ENCODE data around the gene NEK4. TPM values are rescaled to one million over a fixed set of nuclear protein-coding genes. Genes with fewer than 3 reads are reported as not detected.
"Not testable (repeated sequence)": the region's sequence is repeated elsewhere in the genome, so short reads cannot be mapped to it uniquely, and the experiment has no call there.

The NEK4 gene
- total RNA-seq, 1 donor from 2014 or later: 20.4 TPM

GRCh38 chr3:52689151-52689550 lies 81.6 kb downstream of the NEK4 start:
- intact Hi-C loops (cut with DNase I): loop anchor here (5.0 kb wide), 1 partner anchor 232 kb away; the partner anchor contains the start of gene NISCH
- ATAC-seq (no peak), DNase-seq (ENCODE audit: missing footprints) (no peak)

- DNase-seq (ENCODE audit: missing footprints) (no peak), ATAC-seq (no peak)
- intact Hi-C loops (cut with DNase I): loop anchor here (5.0 kb wide), 1 partner anchor 231 kb away; the partner anchor contains the start of gene NISCH
Observed at GRCh38 chr3:52688266-52688665, 82.5 kb downstream of the NEK4 start.

DNA sequence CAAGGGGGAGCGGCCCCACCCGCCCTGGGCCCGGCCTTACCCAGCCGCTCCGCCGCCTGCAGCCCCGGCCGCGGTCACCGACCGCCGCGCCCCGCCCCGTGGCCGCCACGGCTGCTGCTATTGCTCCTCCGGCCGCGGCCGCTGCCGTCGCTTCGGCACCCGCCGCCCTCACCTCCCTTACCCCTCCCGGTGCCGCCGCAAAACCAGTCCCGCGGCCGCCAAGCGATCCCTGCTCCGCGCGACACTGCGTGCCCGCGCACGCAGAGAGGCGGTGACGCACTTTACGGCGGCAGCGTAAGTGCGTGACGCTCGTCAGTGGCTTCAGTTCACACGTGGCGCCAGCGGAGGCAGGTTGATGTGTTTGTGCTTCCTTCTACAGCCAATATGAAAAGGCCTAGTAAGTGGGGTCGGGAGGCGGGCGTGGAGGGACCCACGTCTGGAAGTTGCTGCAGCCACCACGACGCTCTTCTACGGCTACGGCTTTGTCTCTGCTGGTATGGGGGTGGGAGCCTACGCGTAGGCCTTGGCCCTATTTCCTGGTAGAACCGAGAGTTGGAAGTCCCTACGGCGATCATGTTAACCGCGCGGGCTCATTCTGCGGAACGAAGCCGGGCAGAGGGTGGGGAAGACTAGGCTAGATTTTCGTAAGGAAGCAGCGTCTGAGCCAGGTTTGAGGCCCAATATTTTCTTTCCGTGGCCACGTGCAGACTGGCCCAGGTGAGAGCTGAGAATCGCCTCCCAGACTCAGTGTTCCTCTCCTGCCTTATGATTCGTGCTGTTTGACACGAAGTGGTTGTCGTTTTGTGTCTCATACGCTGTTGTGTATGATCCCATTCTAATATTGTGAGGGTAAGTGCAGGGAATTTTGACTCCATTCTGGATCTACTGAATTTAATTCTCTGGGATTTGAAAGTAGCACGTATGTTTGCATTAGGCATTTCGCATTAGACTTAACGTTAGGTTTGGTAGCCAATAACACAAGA lies 84.7 kb downstream of the NEK4 start, which contains the start of the genes GNL3 and PBRM1:
Gene GNL3, plus strand, starts transcription at position 324 of the 983 bp plus-strand sequence. Its CDS starts 61 bp downstream, at position 385.
Gene PBRM1, minus strand, starts transcription at position 205 of the 983 bp plus-strand sequence.
- DNase-seq (ENCODE audit: missing footprints): peak; percentile 97
- intact Hi-C loops (cut with DNase I): loop anchor here (2.0 to 5.0 kb wide), 2 partner anchors 19 to 229 kb away; partner anchors contain the start of genes GLT8D1 and NISCH
- peak; percentile 91 for ATAC-seq

GRCh38 chr3:52685285-52685708 lies 85.4 kb downstream of the NEK4 start:
- intact Hi-C loops (cut with DNase I): loop anchor here (5.0 kb wide), 1 partner anchor 228 kb away; the partner anchor contains the start of gene NISCH
- peak; percentile 93 for ATAC-seq
- DNase-seq (ENCODE audit: missing footprints): peak; percentile 88

- no peak for ATAC-seq
- intact Hi-C loops (cut with DNase I): loop anchor here (5.0 kb wide), 1 partner anchor 212 kb away; no protein-coding TSS in a partner anchor
Observed at GRCh38 chr3:52684184-52684583, 86.6 kb downstream of the NEK4 start.

GRCh38 chr3:52683611-52684010 lies 87.1 kb downstream of the NEK4 start:
- DNase-seq (ENCODE audit: missing footprints) (no peak), ATAC-seq (no peak)
- intact Hi-C loops (cut with DNase I): loop anchor here (5.0 kb wide), 1 partner anchor 211 kb away; no protein-coding TSS in a partner anchor

More at GRCh38 chr3:52684184-52684583, 86.6 kb downstream of the NEK4 start:
- no peak for DNase-seq (ENCODE audit: missing footprints)

- intact Hi-C loops (cut with DNase I): loop anchor here (5.0 kb wide), 1 partner anchor 210 kb away; no protein-coding TSS in a partner anchor
- DNase-seq (ENCODE audit: missing footprints): no peak
- no peak for ATAC-seq
Observed at GRCh38 chr3:52682016-52682415, 88.7 kb downstream of the NEK4 start.

DNA sequence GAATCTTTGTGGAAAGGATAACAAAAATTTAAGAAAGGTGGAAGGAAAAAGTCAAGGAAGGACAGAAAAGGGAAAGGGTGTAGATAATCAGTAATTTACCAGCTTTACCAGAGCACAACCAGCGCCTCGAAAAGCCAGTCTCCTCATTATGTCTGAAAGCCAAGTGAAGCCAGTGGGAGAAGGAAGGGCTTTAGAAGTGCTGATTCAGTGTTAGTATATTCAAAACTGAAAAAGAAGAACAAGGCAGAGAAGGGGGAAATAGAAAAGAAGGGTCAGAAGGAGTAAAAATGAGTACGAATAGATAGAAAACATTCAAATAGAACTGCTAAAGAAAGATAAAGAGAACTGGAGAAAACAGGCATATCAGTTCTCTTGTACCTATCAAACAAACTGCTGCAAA lies 89.1 kb downstream of the NEK4 start:
- no peak for ATAC-seq
- no peak for DNase-seq (ENCODE audit: missing footprints)
- intact Hi-C loops (cut with DNase I): loop anchor here (5.0 kb wide), 1 partner anchor 209 kb away; no protein-coding TSS in a partner anchor

DNA sequence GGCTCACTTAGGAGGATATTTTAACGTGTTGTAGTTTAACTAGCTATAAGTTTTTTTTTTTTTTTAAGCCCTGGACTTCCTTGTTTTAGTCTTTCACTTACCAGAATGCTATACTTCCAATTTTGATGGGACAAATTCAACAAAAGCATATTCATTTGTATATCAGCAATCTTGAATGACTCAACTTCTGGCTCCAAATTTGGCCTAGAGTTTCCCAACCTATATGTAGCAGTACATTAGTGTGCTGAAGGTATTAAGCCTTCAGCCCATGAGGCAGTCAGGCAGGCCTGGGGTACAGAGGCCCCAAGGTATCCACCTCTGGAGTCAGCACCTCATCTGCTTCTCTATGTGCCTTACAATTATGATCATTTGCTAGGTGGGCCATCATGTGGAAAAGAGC lies 90.9 kb downstream of the NEK4 start:
- no peak for ATAC-seq
- intact Hi-C loops (cut with DNase I): loop anchor here (5.0 kb wide), 1 partner anchor 208 kb away; no protein-coding TSS in a partner anchor
- no peak for DNase-seq (ENCODE audit: missing footprints)

GRCh38 chr3:52679199-52679538 lies 91.6 kb downstream of the NEK4 start:
- no peak for ATAC-seq
- intact Hi-C loops (cut with DNase I): no loop called here
- DNase-seq (ENCODE audit: missing footprints): no peak

DNA sequence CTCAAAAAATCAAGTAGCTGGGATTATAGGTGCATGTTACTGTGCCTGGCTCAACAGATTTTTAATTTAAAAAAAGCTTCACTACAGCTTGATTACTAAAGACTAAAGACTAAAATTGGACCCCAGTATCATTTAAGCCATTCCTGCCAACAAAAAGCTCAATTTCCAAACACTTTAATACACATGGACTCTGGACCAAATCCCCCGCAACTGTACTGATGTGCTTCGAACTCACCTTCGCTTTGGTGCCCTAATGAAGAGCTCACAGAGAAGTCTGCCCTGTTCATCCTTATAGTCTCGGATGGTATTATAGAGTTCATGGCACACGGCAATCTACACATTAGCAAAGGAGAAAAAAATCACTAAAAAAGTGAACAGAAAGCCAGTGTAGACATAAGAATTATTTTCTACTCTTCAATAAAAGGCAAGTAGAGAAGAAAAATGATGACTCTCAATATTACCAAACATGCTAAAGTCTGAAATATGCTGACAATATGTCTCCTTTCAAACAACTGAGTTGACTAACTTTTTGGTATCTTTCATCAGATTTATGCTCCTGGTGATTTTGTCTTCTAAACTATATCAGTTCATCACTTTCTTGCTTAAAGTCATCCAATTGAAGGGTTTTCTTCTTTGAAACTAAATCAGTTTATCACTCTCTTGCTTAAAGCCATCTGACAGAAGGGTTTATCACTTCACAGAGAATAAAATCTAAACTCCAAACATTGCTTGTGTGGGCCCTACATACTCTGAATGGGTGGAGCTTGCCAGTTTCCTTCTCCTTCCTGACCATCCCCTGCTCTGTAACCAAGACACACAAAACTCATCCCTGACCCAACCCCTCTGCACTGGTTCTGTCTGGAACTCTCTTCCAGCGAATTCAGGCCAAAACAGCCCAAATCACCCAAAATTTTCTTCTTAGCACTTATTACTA lies 92.2 kb downstream of the NEK4 start:
- DNase-seq (ENCODE audit: missing footprints): no peak
- ATAC-seq: no peak
- intact Hi-C loops (cut with DNase I): no loop called here

DNA sequence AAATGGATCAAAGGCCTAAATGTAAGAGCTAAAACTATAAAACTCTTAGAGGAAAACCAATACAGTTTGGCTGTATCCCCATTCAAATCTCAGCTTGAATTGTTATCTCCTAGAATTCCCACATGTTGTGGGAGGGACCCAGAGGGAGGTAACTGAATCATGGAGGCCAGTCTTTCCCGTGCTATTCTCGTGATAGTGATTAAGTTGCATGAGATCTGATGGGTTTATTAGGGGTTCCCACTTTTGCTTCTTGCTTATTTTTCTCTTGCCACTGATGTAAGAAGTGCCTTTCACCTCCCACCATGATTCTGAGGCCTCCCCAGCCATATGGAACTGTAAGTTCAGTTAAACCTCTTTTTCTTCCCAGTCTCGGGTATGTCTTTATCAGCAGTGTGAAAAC lies 94.5 kb downstream of the NEK4 start:
- DNase-seq (ENCODE audit: missing footprints); intact Hi-C loops (cut with DNase I); ATAC-seq: not testable (repeated sequence)

DNA sequence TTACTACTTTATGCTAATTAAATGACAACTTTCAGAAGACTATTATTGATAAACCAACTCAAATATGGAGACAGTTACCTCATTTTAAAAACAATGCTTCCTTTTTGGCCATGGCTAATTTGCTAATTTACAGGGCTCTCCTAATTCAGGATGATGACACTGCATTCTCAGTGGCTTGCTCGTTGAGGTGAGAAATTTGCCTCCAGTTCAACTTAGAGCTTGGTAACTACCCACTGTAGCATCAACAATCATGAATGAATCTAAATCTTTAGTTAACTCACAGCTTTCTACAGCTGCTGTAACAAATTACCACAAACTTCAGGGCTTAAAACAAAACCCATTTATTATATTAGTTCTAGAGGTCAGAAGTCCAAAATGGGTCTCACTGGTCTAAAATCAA lies 99.1 kb downstream of the NEK4 start:
- no peak for DNase-seq (ENCODE audit: missing footprints)
- intact Hi-C loops (cut with DNase I): no loop called here
- no peak for ATAC-seq

DNA sequence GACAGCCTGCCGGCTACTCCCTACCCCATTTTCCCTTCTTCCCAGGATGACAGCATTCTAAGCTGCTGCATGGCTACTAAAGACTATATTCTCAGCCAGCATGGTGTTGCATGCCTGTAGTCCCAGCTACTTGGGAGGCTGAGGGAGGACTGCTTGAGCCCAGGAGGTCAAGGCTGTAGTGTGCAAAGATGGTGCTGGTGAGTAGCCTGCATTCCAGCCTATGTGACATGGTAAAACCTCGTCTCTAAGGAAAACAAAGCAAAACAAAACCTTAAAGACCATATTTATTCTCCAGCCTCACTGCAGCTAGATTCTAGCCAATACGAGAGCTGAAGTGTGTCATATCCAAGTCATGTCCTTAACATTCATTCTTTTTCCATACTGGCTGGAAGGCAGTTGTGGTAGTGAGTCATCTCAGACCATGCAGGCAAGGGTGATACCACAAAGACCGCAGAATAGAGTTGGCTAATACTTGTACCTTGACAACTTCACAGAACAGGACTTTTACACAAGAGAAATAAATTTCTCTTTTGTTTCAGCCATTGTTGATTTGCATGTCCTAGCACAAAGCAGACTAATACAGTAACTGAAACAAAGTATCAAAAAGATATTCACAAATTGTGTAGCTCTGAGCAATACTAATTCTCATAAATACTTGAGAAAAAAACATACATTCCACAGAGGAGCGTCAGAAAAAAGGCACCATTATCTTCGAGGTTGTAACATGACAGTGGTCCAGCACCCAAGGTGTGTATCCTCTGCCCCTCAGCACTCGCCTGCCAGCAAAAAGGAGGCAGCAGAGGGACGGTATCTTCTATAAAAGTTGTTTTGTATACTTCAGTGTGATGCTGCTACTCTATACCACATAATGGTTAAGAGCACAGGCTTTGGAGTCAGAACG lies 99.9 kb downstream of the NEK4 start:
- ATAC-seq (peak; percentile 70), DNase-seq (ENCODE audit: missing footprints) (no peak)
- intact Hi-C loops (cut with DNase I): no loop called here

- DNase-seq (ENCODE audit: missing footprints) (no peak), ATAC-seq (no peak)
- intact Hi-C loops (cut with DNase I): no loop called here
Observed at GRCh38 chr3:52663098-52663497, 107.6 kb downstream of the NEK4 start.

DNA sequence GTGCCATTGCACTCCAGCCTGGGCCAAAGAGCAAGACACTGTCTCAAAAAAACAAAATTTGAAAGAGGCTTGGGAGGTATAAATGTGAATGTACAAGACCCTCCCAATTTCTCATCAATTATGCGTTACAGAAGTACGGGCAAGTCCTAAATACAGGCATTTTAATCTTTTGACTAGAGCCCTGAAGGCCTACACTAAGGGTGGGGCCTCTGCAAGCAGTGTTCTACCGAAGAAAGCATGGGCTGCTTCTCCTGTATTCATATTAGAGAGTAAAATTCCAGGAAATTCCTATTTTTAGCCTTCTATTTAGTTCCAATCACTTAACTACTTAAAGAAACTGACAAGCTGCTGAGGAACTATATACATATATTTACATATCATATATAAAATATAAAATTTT lies 110.7 kb downstream of the NEK4 start:
- DNase-seq (ENCODE audit: missing footprints): no peak
- intact Hi-C loops (cut with DNase I): no loop called here
- ATAC-seq: no peak
